ENCODE measurements around the gene ARHGAP18. TPM values are rescaled to one million over a fixed set of nuclear protein-coding genes. Genes with fewer than 3 reads are reported as not detected.

ARHGAP18 gene
- total RNA-seq, 1 experiment from 2014 or later: 2.4 TPM

DNA sequence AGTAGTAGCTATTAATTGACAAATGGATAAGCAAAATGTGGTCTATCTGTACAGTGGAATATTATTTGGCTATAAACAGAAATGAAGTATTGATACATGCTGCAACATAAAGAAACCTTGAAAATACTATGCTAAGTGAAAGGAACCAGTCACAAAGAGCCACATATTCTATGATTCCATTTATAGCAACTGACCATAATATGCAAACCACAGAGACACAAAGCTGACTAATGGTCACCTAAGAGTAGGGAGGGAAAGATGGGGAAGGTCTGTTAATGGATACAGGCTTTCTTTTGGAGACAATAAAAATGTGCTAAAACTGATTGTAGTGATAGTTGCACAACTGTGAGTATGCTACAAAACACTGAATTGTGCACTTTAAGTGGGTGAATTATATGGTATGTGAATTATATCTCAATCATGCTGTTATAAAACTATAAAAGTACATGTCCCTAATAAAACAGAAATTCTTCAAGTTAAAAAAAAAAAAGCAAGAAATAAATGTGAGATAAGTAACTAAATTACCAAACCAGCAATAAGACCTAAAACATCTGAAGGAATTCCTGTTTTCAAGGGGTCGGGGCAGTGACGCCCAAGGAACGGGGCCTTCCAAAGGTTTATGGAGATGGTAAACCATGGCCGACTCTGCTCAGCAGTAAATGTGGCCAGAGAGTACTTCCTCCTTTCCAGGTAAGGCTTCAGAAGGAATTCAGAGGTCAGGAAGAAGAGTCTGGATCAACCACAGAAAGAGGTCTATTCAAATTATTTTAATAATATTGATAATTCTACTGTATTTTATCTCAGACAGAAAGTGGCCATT, 75.4 kb downstream of the ARHGAP18 start:
- Histone ChIP-seq H3K23ac (ENCODE audit: insufficient read length, low read depth, low read length) (no peak overlapping the region), H4K20me1 (ENCODE audit: control insufficient read depth, insufficient read depth, insufficient read length) (no peaks in the 10 kb centered on the region), H3K9ac (ENCODE audit: extremely low read depth, insufficient read length, low read length) (no peak overlapping the region), H3T11ph (ENCODE audit: low read length) (no peak overlapping the region), H2BK120ac (ENCODE audit: low read depth, low read length, poor library complexity, severe bottlenecking) (no peak overlapping the region), H2AK5ac (ENCODE audit: insufficient read length, low read length) (no peak overlapping the region), H3K79me1 (ENCODE audit: insufficient read depth, low read depth, low read length, poor library complexity, severe bottlenecking) (no peaks in the 10 kb centered on the region), H2BK5ac (ENCODE audit: insufficient read length, low read length) (no peak overlapping the region), H3K27ac (ENCODE audit: insufficient read length, low read depth, low read length) (no peak overlapping the region), H3K27me3 (ENCODE audit: insufficient read depth, low read length) (no peaks in the 10 kb centered on the region), H3K23me2 (ENCODE audit: insufficient read length, low read depth, low read length, poor library complexity, severe bottlenecking) (no peaks in the 10 kb centered on the region), H2BK20ac (ENCODE audit: low read depth, low read length, poor library complexity, severe bottlenecking) (no peak overlapping the region), H2AFZ (ENCODE audit: low read length) (no peak overlapping the region), H3K4me2 (ENCODE audit: insufficient read depth, insufficient read length, low read length) (no peak overlapping the region), H3K14ac (ENCODE audit: insufficient read depth, low read length) (no peak overlapping the region), H3K9me3 (ENCODE audit: control insufficient read depth, low read depth, low read length) (no peaks in the 10 kb centered on the region), H4K91ac (ENCODE audit: insufficient read length, low read depth, low read length) (no peak overlapping the region), H3K79me2 (ENCODE audit: insufficient read depth, low read length) (no peaks in the 10 kb centered on the region), H3K18ac (ENCODE audit: insufficient read length, low read depth, low read length) (no peak overlapping the region), H3K4me1 (ENCODE audit: insufficient read depth, low read length) (no peaks in the 10 kb centered on the region), H2BK12ac (ENCODE audit: insufficient read length, low read depth, low read length) (no peak overlapping the region), H4K8ac (replicated peaks; ENCODE audit: insufficient read length, low read depth, low read length) (no peak overlapping the region), H3K56ac (ENCODE audit: insufficient read length, low read depth, low read length) (no peak overlapping the region), H4K5ac (ENCODE audit: insufficient read length, low read depth, low read length) (no peak overlapping the region), H2BK15ac (ENCODE audit: low read depth, low read length) (no peak overlapping the region), H3K4ac (ENCODE audit: low read depth, low read length) (no peak overlapping the region)
- peaks cover 0 to 4% (median 0%) of the 10 kb centered on the region in 3 experiments; a peak in 1 of 7 replicates for H3K36me3 Mint-ChIP-seq (ENCODE audit: insufficient read depth in 1 of 3, low read depth in 3 of 3)
- H3K4me3 Mint-ChIP-seq: no peak overlapping the region
- WGBS (ENCODE audit: extremely low coverage, insufficient read length, low lambda C conversion rate): no CpG with 5 or more reads among the region's 4 CpGs
- H3K27ac Mint-ChIP-seq: no peak overlapping the region
- no peak for TF ChIP-seq CTCF (conservative IDR thresholded peaks at IDR 0.05)
- DNase-seq: no peak
- H3K4me1 Mint-ChIP-seq: peaks cover 5 to 14% of the 10 kb centered on the region in 2 experiments
- no peaks in the 10 kb centered on the region for H3K27me3 Mint-ChIP-seq (ENCODE audit: low read depth)
- H3K9me3 Mint-ChIP-seq: no peaks in the 10 kb centered on the region
